ENCODE measurements around the gene DSC2. TPM values are rescaled to one million over a fixed set of nuclear protein-coding genes. Genes with fewer than 3 reads are reported as not detected.

DSC2 gene
- total RNA-seq, 1 experiment from 2014 or later = 0.04 TPM

GRCh38 chr18:31070206-31070605, 32.0 kb downstream of the DSC2 start:
- H3K4me1 ChIP-seq (ENCODE audit: insufficient read depth, low read length, poor library complexity, severe bottlenecking) = no peaks in the 10 kb centered on the region
- H3K9me3 ChIP-seq (ENCODE audit: low read depth, low read length, poor library complexity, severe bottlenecking) = no peaks in the 10 kb centered on the region
- H3K4me3 ChIP-seq (ENCODE audit: low read depth, low read length, poor library complexity, severe bottlenecking) = no peak overlapping the region
- intact Hi-C loops (cut with micrococcal nuclease; ENCODE audit: unreplicated experiment) = no loop called here
- CTCF ChIA-PET = no interaction called here
- DNase-seq (ENCODE audit: low spot score) = no peak
- no peaks in the 10 kb centered on the region for H3K36me3 ChIP-seq (ENCODE audit: insufficient read depth, low read length, poor library complexity, severe bottlenecking)
- TF ChIP-seq, protein P1, sequence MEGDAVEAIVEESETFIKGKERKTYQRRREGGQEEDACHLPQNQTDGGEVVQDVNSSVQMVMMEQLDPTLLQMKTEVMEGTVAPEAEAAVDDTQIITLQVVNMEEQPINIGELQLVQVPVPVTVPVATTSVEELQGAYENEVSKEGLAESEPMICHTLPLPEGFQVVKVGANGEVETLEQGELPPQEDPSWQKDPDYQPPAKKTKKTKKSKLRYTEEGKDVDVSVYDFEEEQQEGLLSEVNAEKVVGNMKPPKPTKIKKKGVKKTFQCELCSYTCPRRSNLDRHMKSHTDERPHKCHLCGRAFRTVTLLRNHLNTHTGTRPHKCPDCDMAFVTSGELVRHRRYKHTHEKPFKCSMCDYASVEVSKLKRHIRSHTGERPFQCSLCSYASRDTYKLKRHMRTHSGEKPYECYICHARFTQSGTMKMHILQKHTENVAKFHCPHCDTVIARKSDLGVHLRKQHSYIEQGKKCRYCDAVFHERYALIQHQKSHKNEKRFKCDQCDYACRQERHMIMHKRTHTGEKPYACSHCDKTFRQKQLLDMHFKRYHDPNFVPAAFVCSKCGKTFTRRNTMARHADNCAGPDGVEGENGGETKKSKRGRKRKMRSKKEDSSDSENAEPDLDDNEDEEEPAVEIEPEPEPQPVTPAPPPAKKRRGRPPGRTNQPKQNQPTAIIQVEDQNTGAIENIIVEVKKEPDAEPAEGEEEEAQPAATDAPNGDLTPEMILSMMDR (conservative IDR thresholded peaks at IDR 0.05; ENCODE audit: low read depth, low read length) = no peak
- no peak for TF ChIP-seq EZH2 (IDR thresholded peaks at IDR 0.05; ENCODE audit: borderline replicate concordance, low read depth, low read length, poor library complexity, severe bottlenecking)
- POLR2A ChIA-PET (ENCODE audit: low non-redundant PET) = no interaction called here
- H3K27ac ChIP-seq (ENCODE audit: low read depth, low read length, poor library complexity, severe bottlenecking) = no peak overlapping the region
- peaks cover 2% of the 10 kb centered on the region for H3K27me3 ChIP-seq (replicated peaks; ENCODE audit: insufficient read depth, low read depth, low read length, poor library complexity)
- no TSS peak for BruUV-seq (replicated peaks)

DNA sequence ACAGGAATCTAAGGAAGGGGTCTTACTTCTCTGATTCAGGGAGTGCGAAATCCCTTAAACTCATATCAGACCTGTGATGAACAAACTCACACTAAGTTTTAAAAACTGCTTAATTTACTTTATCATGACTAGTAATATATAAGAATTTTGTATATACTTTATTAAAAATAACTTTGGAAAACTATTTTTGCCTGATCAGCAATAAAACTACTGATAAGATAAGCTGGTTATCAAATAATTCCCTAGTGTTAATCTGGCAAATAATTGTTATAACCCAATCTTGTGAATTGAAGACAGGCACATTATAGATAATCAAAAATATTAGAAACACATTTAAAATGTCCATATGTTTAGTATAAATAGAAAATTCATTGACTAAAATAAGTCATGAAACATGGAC, 36.0 kb downstream of the DSC2 start:
- no TSS peak for BruUV-seq (replicated peaks)
- POLR2A ChIA-PET (ENCODE audit: low non-redundant PET) = no interaction called here
- Histone ChIP-seq H3K4me1 (ENCODE audit: insufficient read depth, low read length, poor library complexity, severe bottlenecking) (no peaks in the 10 kb centered on the region), H3K27ac (ENCODE audit: low read depth, low read length, poor library complexity, severe bottlenecking) (no peak overlapping the region), H3K4me3 (ENCODE audit: low read depth, low read length, poor library complexity, severe bottlenecking) (no peak overlapping the region), H3K36me3 (ENCODE audit: insufficient read depth, low read length, poor library complexity, severe bottlenecking) (no peaks in the 10 kb centered on the region), H3K9me3 (ENCODE audit: low read depth, low read length, poor library complexity, severe bottlenecking) (no peaks in the 10 kb centered on the region), H3K27me3 (replicated peaks; ENCODE audit: insufficient read depth, low read depth, low read length, poor library complexity) (peaks cover 2% of the 10 kb centered on the region)
- DNase-seq (ENCODE audit: low spot score) = no peak
- TF ChIP-seq, protein P1 (conservative IDR thresholded peaks at IDR 0.05; ENCODE audit: low read depth, low read length) = no peak
- no peak for TF ChIP-seq EZH2 (IDR thresholded peaks at IDR 0.05; ENCODE audit: borderline replicate concordance, low read depth, low read length, poor library complexity, severe bottlenecking)
- CTCF ChIA-PET = no interaction called here
- intact Hi-C loops (cut with micrococcal nuclease; ENCODE audit: unreplicated experiment) = no loop called here

DNA sequence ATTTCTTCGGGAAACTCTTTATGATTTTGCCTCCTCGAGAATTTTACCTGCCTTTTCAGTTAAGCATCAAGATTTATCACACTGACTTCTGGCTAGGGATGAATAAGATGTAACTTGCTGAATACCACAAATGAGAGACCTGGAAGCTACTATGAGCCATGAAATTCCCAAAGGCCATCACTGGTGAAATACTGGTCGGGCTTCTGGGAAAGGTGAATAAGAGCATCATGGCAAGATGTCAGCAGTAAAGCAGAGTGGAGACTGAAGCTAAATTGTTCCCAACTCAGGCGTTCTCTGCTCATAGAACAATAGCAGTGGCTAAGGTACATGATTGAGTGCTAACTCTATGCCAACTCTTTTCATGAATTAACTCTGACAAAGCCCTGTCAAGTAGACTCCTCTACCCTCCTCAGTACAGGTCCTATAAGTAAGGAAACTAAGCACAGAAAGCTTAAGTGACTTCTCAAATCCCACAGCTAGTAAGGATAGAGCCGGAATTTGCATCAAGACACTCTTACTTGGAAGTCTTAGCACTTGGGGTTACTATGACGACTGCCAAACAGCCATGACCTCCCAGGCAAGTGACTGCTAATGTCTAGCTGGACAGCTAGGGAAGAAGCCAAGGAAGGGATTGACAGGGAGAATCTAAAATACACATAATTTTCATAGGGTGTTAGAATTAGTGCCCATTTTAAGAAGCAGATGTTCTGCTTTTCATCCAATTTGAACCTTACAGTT, 37.0 kb downstream of the DSC2 start:
- BruUV-seq (replicated peaks) = no TSS peak
- ChIA-PET POLR2A (ENCODE audit: low non-redundant PET) (no interaction called here), CTCF (no interaction called here)
- DNase-seq (ENCODE audit: low spot score) = no peak
- Histone ChIP-seq H3K27ac (ENCODE audit: low read depth, low read length, poor library complexity, severe bottlenecking) (no peak overlapping the region), H3K27me3 (replicated peaks; ENCODE audit: insufficient read depth, low read depth, low read length, poor library complexity) (no peaks in the 10 kb centered on the region), H3K4me3 (ENCODE audit: low read depth, low read length, poor library complexity, severe bottlenecking) (no peak overlapping the region), H3K36me3 (ENCODE audit: insufficient read depth, low read length, poor library complexity, severe bottlenecking) (no peaks in the 10 kb centered on the region), H3K4me1 (ENCODE audit: insufficient read depth, low read length, poor library complexity, severe bottlenecking) (no peaks in the 10 kb centered on the region), H3K9me3 (ENCODE audit: low read depth, low read length, poor library complexity, severe bottlenecking) (no peaks in the 10 kb centered on the region)
- intact Hi-C loops (cut with micrococcal nuclease; ENCODE audit: unreplicated experiment) = no loop called here
- TF ChIP-seq, protein P1 (conservative IDR thresholded peaks at IDR 0.05; ENCODE audit: low read depth, low read length) = no peak
- no peak for TF ChIP-seq EZH2 (IDR thresholded peaks at IDR 0.05; ENCODE audit: borderline replicate concordance, low read depth, low read length, poor library complexity, severe bottlenecking)
